ENCODE results near the gene RPS17.

- no peak for TF ChIP-seq POLR2AphosphoS5 (IDR thresholded peaks at IDR 0.05; ENCODE audit: low read depth, low read length)
- no peak for TF ChIP-seq POLR2A (IDR thresholded peaks at IDR 0.05; ENCODE audit: low read depth, low read length)
- TF ChIP-seq POU2F2 (IDR thresholded peaks at IDR 0.05; ENCODE audit: low read depth, low read length), result no peak
- no peak for TF ChIP-seq TAF1 (IDR thresholded peaks at IDR 0.05; ENCODE audit: low read depth, low read length)
- TF ChIP-seq PAX5 (IDR thresholded peaks at IDR 0.05; ENCODE audit: insufficient read depth, low read length, severe bottlenecking), result no peak
- TF ChIP-seq SPI1 (IDR thresholded peaks at IDR 0.05; ENCODE audit: low read depth, low read length), result no peak
Observed at GRCh38 chr15:82531496-82532382, 8.5 kb downstream of the RPS17 start.

Data from GM12891 (cell line).